ENCODE data around the gene SPPL2A.

- no peak for TF ChIP-seq CTCF (conservative IDR thresholded peaks at IDR 0.05; ENCODE audit: low read depth, low read length)
- no peak for TF ChIP-seq EZH2 (IDR thresholded peaks at IDR 0.05; ENCODE audit: low read length, unreplicated experiment)
- no peak for TF ChIP-seq EZH2phosphoT487 (IDR thresholded peaks at IDR 0.05; ENCODE audit: borderline replicate concordance, low read length)
Measured at GRCh38 chr15:50791486-50791885, 26.0 kb upstream of the SPPL2A start.

Measured in PC-3 (cell line).